ENCODE measurements around the gene MAB21L3.
"Not testable (repeated sequence)": the region's sequence is repeated elsewhere in the genome, so short reads cannot be mapped to it uniquely, and the experiment has no call there.

Gene MAB21L3

GRCh38 chr1:116139592-116140134 is 28.5 kb downstream of the MAB21L3 start:
- no peak for DNase-seq

GRCh38 chr1:116144151-116144550 is 33.0 kb downstream of the MAB21L3 start:
- DNase-seq = no peak

GRCh38 chr1:116146447-116147113 is 35.4 kb downstream of the MAB21L3 start:
- not testable (repeated sequence) for DNase-seq

GRCh38 chr1:116147114-116147510 is 35.9 kb downstream of the MAB21L3 start:
- no peak for DNase-seq

- no peak for DNase-seq
Observed at GRCh38 chr1:116147972-116148371, 36.8 kb downstream of the MAB21L3 start.

GRCh38 chr1:116148967-116149366 is 37.8 kb downstream of the MAB21L3 start:
- no peak for DNase-seq

GRCh38 chr1:116150368-116150767 is 39.2 kb downstream of the MAB21L3 start:
- DNase-seq = no peak

GRCh38 chr1:116151739-116152576 is 40.8 kb downstream of the MAB21L3 start:
- DNase-seq = peak; percentile 70

- DNase-seq = no peak
Observed at GRCh38 chr1:116152577-116152943, 41.4 kb downstream of the MAB21L3 start.

- DNase-seq = no peak
Observed at GRCh38 chr1:116152950-116153691, 41.9 kb downstream of the MAB21L3 start.

GRCh38 chr1:116153692-116154031 is 42.5 kb downstream of the MAB21L3 start:
- DNase-seq = no peak

GRCh38 chr1:116154536-116154935 is 43.3 kb downstream of the MAB21L3 start:
- no peak for DNase-seq

- no peak for DNase-seq
Observed at GRCh38 chr1:116157096-116157495, 45.9 kb downstream of the MAB21L3 start.

- no peak for DNase-seq
Observed at GRCh38 chr1:116159177-116159576, 48.0 kb downstream of the MAB21L3 start.

- no peak for DNase-seq
Observed at GRCh38 chr1:116159611-116160010, 48.4 kb downstream of the MAB21L3 start.

- DNase-seq = no peak
Observed at GRCh38 chr1:116161390-116161789, 50.2 kb downstream of the MAB21L3 start.

GRCh38 chr1:116161877-116162390 is 50.7 kb downstream of the MAB21L3 start:
- DNase-seq = no peak

- no peak for DNase-seq
Observed at GRCh38 chr1:116163533-116163932, 52.3 kb downstream of the MAB21L3 start.

- no peak for DNase-seq
Observed at GRCh38 chr1:116164150-116164549, 53.0 kb downstream of the MAB21L3 start.

GRCh38 chr1:116164604-116165368 is 53.6 kb downstream of the MAB21L3 start:
- no peak for DNase-seq

- DNase-seq = no peak
Observed at GRCh38 chr1:116165572-116165971, 54.4 kb downstream of the MAB21L3 start.

- DNase-seq = no peak
Observed at GRCh38 chr1:116166011-116166571, 54.9 kb downstream of the MAB21L3 start.

All from activated CD4-positive, alpha-beta T cell treated with anti-CD3 and anti-CD28 coated beads for 1 hour (primary cell).